Measurements from ENCODE around the gene MRPL57. TPM values are rescaled to one million over a fixed set of nuclear protein-coding genes. Genes with fewer than 3 reads are reported as not detected.

The MRPL57 gene
- total RNA-seq, 1 donor from 2014 or later = 24.7 TPM

Other genes with a start within 250 kb of the MRPL57 start
- 40.7 and 61.3 TPM in 2 replicates for gene LATS2, start 115.1 kb upstream of the MRPL57 start, total RNA-seq
- 38.9 and 49.3 TPM in 2 replicates for gene SAP18, start 36.5 kb upstream of the MRPL57 start, total RNA-seq
- gene SKA3, start 106 bp upstream of the MRPL57 start, total RNA-seq = 2.3 and 5.4 TPM in 2 replicates

Data from glomerular endothelial cell (primary cell).